NOMO-1 treated with dmso at 0.1 percent for 144 hours (cell line): ENCODE results near the gene VPS9D1.

Source experiments
- DNase-seq: peaks from one replicate; lab custom pipeline; 2025; ENCODE audit not compliant: unreplicated experiment; lab: John Stamatoyannopoulos, UW

VPS9D1 gene

DNA sequence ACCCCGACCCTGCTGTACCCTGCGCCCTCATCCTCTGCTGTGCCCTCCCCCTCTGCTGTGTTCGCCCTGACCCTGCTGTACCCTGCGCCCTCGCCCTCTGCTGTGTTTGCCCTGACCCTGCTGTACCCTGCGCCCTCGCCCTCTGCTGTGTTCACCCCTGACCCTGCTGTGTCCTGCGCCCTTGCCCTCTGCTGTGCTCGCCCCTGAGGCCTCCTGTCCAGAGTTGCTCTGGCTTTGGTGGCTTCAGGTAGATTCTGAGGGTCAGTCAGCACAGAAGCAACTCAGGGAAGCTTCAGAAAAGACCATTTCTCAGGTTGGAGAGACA is 12.2 kb upstream of the VPS9D1 start:
- no peak for DNase-seq

DNA sequence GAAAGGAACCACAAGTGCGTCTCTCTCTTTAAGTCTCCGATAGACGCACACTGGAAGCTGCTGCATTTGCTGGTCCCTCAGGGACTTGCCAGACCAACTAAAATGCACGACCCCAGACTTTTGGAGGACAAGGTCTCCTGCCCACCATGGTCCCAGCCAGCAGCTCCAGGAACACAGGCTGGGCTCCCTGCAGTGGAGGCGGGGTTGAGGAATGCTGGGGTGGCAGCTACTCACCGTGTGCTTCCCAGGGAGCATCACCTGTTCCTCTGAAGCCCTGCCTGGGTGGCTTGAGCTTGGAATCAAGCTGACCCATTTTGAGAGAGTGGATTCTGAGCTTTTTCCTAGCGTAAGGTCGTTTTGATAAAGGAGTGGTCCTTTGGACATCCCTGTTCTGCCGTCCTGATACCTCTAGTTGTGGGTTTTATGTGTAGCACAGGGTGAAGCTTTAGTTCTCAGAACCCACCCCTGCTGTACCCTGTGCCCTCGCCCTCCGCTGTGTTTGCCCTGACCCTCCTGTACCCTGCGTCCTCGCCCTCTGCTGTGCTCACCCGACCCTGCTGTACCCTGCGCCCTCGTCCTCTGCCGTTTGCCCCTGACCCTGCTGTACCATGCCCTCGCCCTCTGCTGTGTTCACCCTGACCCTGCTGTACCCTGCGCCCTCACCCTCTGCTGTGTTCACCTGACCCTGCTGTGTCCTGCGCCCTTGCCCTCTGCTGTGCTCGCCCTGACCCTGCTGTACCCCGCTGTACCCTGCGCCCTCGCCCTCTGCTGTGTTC is 11.6 kb upstream of the VPS9D1 start:
- DNase-seq: no peak

DNA sequence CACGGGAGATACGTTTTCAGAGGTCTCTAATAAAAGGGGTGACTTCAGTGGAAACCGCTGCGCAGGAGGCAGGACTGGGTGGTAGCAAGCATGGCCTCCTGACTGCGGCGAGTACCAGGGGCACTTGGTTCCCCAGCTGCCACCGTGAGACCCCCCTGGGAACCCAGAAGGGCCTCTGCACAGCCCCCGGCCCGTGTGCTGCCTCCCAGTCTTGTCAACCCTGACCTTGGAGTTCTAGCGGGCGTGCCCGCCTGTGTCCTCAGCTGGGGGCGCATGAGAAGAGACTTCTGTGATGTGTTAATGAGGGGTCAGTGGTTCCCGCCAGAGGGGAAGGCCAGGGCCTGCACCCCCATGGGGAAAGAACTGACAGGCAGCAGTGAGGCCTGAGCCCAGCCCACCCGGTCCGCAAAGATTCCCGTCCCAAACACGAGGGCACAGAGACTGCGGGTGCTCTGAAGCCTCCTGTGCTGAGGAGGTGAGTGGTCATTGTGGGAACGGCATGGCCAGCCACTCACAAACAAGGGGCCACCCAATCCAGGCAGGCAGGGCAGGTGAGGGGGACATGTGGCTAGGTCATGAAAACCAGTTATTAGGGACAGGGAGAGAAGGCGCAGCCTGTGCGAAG is 10.0 kb upstream of the VPS9D1 start:
- DNase-seq: no peak

DNA sequence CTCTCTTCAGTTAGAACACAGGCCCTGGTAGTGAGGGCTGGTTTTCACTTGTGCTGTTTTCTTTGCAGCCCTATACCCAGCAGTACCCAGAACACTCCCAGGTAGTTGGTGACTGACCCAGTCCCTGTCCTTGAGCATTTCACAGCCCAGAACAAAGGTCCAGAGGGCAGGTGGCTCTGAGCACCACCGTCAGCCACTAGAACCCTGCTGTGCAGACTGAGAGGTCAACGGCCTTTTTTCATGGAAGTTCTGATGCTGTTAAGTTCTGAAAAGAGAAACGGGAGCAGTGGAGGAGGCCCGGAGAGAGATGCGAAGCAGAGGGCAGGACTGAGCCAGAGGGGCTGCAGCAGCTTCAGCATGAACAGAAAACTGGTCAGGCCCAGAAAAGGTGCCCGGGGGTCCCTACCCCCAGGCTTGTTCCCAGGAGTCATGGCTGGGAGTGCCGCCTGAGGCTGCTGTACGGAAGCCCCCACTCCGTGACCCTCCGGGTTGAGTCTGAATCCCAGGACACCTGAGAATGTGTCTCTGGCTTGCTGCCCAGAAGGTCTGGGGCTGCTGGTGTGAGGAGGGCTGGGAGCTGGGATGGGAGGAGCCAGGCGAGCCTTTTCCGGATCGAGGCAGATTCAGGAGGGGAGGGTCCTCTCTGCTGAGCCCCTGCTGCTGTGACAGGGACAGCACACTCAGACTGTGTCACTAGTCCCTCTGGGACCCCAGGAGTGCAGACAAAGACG is 9.3 kb upstream of the VPS9D1 start:
- DNase-seq: no peak

DNA sequence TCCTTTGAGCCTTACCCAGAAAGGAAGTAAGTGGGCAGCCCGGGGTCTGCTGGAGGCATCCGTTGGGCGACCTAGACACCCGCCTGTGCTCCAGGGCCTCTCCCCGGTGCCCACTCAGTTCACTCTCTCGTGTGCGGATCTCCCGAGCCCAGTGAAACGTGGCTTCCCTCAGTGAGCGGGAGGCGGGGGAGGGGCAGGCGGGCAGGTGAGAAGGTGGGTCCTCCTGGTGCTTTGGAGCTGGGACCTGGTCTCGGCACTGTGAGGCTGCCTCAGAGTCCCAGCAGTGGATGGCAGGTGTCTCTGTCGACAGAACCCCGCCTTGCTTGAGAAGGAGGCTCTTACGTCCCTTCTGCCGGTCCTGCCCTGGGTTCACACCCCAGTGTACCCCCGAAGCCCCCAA is 8.6 kb upstream of the VPS9D1 start:
- no peak for DNase-seq

DNA sequence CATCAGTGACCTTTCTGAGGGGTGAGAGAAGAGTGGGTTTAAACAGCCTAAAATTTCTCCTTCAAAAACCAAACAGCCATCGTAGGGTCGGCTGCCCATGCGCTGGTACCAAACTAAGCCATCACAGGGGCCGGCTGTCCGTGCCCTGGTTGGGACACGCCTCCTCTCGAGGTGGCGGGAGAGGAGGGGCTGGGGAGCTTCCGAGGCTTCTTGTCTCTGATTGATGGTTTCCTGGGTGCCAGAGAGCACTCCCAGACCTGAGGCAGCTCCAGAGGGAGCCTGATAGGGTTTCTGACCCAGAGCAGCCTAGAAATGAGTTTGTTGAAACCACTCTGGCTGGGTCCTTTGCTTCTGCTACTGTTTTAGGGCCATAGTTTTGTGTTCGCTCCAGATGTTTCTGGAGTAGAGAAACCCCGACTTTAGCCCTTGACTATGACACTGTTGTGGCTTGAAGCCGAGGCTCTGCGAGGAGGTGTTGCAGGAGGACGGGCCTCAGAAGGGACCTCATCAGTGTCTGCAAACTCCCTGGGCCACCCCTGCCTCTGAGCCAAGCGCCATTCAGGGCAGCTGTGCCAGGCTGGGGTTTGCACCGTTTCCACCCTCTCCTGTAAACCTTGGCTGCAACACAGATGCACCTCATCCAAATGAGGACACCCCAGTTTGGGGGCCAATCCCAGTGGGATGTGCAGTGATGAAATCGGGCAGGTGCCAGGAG is 6.9 kb upstream of the VPS9D1 start:
- no peak for DNase-seq

DNA sequence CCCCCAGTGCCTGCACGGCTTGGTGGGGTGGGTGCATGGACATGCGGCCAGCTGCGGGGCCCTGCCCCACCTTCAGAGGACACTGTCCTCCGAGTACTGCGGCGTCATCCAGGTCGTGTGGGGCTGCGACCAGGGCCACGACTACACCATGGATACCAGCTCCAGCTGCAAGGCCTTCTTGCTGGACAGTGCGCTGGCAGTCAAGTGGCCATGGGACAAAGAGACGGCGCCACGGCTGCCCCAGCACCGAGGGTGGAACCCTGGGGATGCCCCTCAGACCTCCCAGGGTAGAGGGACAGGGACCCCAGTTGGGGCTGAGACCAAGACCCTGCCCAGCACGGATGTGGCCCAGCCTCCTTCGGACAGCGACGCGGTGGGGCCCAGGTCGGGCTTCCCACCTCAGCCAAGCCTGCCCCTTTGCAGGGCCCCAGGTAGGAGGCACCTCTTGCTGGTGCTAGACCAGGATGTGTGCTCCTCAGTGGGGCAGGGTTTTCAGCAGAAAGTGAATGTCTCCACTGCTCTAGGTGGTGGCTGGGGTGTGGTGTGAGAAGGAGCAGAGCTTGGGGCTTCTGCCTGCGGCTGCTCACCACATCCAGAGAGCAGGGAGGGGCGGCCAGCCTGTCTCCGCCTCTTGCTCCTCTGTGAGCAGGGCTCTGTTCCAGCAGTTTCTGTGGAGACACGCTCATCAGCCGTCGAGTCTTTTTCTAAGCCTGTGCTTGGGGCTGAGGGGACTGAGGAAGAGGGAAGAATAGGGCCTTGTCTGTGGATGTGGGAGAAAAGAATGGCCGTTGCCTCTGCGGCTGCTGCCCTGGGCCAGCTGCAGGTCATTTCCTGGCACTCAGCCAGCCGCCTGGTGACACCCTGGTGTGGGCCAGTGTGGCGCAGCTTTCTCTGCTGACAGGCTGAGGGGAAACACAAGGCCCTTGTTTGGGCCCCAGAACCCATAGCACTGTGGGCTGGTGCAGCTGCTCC is 2.9 kb upstream of the VPS9D1 start:
- no peak for DNase-seq

DNA sequence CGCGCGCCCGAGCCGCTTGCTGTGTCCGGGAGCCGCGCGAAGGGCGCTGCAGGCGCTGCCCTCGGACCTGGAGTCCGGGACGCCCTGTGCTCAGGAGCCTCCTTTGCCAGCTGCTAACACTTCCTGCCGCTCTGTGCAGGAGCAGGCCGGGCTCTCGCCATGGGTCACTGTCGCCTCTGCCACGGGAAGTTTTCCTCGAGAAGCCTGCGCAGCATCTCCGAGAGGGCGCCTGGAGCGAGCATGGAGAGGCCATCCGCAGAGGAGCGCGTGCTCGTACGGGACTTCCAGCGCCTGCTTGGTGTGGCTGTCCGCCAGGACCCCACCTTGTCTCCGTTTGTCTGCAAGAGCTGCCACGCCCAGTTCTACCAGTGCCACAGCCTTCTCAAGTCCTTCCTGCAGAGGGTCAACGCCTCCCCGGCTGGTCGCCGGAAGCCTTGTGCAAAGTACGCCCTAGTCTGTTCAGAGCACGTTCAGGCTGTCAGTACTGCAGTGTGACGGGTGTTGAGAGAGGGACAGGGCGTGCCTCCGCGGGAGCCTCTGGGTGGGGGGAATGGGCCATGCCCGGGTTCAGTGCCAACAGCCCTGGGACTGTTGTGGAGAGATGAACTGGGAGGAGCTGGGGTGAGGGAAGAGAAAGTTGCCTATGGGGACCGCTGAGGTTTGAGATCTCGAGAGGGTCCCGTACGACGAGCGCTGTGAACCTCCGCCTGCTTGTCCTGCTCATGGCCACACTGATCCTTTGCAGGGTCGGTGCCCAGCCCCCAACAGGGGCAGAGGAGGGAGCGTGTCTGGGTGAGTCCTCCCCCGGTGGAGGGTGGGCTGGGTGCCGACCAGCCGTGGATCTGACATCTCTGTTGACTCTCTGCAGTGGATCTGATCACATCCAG is 1.9 kb upstream of the VPS9D1 start:
- DNase-seq: peak; percentile 56

DNA sequence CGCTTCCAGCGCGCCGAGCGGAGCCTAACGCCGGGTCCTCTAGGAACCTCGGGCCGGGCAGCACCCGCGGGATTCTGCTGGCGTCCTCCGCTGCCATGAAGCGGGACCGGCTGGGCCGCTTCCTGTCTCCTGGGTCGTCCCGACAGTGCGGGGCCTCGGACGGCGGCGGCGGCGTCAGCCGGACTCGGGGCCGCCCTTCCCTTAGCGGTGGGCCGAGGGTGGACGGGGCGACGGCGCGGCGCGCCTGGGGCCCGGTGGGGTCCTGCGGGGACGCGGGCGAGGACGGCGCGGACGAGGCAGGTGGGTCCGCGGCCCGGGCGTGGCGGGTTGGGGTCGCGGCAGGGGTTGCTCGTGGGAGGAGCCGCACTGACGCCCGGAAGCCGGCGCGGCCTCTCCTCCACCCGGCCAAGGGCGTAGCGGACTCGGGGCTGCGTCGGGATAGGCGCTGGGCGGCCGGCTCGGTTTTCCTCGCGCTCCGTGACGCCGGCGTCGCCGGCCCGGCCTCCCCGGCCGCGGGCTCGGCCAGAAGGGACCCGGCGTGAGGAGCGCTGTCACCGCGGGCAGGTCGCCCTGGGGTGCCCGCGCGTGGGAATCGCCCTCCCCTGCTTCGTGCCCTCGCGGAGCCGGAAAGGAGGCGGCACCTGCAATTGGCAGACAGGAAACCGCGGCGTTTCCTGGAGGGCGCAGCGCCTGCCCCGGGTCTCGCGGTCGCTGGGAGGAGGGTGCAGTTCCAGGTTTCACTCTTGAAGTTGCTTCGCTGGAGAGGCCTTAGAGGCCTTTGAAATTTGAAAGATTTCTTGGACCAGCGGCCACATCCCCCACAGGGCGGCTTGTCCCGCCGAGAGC is 1.1 kb upstream of the VPS9D1 start:
- DNase-seq: peak; percentile 63

DNA sequence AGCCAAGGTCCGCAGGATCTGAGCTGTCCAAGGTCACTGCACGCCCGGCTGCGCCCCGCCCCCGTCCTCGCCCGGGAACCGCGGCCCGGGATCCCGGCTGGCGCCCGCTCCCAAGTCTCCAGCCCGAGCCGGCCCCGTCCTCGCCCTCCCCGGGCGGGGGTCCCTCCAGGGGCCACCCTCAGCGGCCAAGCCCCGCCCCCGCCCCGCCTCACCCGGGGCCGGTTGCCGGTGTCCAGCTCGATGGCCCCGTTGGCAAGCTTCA is 216 bp downstream of the VPS9D1 start:
- no peak for DNase-seq

DNA sequence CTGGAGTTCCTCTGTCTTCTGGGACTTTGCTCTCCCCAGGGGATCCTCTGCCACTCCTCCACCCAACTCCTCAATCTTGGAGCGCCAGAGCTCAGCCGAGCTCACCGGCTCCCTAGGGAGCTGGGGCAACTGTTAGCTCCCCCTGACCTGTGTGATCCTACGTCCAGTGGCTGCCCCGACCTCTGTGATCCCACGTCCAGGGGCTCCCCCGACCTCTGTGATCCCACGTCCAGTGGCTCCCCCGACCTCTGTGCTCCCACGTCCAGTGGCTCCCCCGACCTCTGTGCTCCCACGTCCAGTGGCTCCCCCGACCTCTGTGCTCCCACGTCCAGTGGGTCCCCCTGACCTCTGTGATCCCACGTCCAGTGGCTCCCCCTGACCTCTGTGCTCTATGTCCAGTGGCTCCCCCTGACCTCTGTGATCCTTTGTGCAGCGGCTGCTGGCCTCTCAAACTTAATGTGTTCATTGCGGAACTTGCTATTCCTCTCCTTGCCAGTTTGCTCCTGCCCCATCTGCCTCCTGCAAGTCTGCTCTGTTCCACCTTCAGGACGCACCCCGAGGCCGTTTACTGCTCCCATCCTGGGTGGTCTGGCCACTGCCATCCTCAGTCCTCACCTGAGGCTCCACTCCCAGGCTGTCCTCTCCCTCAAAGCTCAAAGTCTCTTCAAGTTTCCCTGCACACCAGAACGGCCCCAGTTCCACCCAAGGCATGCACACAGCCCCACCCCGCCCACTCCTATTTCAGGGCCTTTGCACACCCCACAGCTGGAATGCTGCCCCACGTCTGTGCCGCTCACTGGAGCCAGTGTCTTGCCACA is 2.8 kb downstream of the VPS9D1 start:
- DNase-seq: no peak

DNA sequence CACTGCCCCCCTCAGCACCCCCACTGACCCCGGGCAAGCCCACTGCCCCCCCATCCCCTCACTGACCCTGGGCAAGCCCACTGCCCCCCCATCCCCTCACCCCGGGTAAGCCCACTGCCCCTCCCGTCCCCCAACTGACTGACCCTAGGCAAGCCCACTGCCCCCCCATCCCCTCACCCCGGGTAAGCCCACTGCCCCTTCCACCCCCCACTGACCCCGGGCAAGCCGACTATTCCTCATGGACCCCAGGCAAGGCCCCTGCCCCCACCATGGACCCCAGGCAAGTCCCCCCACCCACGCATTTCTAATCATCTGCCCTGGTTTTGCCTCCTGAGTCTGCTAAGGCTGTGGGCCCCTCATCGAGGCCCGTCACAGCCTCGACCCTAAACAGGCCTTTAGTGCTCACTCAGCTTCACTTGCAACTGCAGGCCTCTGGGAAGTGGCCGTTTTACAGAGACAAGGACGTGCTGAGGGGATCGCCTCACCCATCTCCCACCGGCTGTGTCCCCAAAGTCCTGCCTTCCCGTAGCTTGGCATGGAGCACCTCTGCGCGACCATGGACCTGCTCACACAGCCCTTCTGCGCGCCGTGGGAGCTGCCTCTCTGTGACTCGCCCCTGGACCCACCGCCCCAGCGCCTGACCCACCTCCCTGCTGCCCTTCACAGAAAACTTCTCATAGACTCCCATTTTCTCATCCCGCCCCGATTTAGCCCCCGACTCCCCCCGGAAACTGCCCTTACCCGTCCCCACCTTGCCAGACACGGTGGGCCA is 3.6 kb downstream of the VPS9D1 start:
- no peak for DNase-seq

DNA sequence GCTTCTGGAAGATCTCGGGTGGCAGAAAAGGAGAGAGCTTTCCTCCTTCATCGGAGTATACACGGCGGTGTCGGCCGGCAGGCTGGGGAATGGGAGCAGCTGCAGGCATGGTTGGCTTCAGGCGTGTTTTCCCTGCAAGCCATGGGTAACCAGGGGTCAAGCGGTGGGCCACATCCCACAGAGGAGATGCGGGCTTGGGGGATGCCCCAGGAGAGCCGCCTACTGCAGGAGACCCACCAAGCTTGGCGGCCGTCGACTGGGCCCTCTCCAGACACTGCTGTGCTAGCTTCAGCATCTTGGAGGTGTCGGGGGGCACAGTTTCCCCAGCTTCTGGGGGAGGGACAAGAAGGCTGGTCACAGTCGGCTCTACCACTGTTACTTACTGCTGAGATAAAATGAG is 4.2 kb downstream of the VPS9D1 start:
- DNase-seq: no peak

DNA sequence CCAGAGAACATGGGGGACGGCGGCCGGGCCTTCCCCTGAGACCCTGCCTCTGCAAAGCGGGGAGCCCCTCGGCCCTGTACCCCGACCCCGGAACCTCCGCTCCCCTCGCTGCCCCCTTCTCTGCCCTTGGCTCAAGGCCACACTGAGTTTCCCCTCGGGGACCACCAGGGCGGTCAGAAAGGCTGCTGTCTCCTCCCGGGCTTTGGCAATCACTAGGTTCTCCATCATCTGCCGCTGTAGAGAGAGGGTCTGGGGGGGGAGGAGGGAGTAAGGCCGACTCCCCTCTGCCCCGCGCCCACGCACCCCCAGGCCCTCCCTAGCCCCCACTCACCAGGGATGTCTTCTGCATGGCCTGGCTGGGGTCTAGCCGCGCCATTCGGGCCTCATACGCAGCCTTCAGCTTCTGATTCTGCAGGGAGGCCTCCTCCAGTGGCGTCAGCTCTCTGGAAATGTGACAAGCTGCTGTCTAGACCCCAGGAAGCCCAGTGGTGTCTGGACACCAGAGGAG is 8.4 kb downstream of the VPS9D1 start:
- no peak for DNase-seq

DNA sequence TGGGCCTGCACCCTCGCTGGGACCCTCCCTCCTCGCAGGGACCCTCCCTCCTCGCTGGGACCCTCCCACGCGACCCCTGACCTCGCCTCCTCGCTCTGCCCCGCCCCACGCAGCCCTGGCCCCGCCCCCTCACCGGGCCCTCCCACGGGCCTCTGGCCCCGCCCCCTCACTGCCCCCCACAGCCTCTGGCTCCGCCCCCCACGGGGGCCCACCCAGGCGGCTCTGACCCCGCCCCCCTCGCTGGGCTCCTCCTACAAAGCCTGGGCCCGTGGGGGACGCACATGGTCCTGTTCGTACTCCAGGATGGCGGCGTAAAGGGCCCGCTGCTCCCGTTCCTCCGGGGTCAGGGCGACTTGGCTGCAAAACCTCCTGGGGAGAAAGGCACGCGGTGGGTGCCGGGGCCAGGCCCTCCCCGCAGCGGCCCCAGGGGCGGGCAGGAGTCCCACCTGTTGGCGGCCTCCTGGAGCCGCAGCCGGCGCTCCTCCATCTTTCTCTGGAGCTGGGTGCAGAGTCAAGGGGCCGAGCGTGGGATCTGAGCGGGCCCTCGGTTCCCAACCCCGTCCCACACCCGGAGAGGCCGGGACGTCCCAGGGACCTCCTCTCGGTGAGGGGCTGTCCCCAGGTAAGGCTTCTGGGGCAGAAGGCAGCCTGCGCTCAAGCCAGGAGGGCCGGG is 9.0 kb downstream of the VPS9D1 start:
- DNase-seq: peak; percentile 10

DNA sequence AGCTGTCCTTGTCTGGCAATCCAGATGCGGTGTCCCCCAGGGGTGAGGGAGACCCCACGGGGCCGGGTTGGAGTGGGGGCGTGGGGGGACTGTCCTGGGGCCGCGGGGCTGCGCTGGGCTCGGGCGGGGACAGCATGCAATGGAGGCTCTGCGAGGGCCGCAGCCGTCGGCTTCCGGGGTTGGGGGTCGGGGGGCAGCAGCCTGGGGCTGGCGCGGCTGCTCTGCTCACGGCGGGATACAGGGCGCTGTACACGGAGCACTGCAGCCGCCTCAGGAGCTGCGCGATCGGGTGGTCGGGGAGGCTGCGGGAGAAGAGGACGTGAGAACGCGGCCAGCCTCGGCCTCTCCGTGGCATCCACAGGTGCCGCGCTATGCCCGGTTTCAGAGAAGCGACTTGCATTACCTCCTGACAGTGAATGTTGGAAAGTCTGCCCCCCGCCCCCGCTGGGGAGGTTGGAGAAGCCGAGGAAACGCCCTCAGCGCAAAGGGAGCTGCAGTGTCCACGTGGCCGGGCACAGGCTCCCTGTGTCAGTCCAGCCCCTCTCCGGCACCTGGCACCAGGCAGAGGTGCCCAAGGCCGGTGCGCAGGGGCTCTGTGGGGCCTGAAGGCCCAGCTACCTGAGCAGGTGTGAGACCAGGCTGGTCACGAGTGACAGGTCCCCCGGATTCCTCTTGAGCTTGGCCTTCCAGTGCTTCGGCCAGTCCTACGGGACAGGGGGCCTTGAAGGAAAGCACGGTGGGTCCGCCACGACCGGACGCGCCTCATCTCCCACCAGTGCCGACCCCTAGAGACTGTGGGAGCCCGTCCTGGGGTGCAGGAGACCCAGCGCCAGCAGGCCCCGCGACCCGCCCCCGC is 9.8 kb downstream of the VPS9D1 start:
- DNase-seq: no peak
